NCI-H748 (cell line): ENCODE data around the gene RTL10.

Source experiments
- DNase-seq: peaks from one replicate; lab custom pipeline; 2025; ENCODE audit not compliant: unreplicated experiment; lab: John Stamatoyannopoulos, UW

RTL10 gene

DNA sequence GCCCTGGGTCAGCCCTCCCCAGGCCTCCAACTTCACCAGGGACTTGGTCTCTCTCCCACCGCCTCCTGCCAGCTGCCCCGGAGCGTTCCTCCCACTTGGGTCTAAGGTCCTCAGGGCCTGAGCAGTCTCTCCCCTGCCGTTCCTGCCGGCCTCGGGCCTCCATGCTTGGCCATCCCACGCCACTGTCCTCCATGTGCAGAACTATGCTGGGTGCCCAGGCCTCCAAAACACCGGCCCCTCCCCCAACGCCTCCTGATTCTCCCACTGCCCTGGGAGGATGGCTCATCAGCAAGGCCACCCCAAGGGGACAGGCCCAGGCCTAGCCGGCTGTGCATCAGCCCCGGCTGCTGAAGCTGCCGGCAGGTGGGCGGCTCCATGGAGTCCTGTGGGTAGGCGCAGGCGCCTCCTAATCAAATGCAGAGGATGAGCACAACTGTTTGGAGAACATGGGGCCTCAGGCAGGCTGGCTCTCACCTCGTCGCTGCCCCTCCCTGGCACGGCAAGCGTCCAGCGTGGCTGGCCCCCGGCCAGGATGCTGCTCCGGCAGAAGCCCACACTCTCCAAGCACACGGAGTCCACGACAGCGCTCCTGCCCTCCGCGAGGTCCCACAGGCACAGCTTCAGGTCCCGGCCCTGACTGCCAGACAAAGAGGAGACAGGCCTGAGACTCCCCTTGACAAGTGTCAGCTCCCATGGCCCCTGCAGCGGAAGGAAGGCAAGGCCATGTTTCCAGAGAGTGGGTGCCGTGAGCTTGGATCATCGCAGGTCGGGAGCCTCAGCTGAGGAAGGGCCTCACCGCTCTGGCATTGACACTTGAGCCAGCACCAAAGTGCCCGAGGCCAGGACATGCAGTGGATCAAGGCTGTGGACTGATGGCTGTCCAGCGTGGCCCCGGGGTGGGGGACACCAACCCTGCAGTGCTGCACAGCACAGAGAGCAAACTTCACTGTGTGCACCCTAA is 42.6 kb downstream of the RTL10 start:
- DNase-seq, result no peak

GRCh38 chr22:19811211-19811621 is 43.5 kb downstream of the RTL10 start:
- no peak for DNase-seq

DNA sequence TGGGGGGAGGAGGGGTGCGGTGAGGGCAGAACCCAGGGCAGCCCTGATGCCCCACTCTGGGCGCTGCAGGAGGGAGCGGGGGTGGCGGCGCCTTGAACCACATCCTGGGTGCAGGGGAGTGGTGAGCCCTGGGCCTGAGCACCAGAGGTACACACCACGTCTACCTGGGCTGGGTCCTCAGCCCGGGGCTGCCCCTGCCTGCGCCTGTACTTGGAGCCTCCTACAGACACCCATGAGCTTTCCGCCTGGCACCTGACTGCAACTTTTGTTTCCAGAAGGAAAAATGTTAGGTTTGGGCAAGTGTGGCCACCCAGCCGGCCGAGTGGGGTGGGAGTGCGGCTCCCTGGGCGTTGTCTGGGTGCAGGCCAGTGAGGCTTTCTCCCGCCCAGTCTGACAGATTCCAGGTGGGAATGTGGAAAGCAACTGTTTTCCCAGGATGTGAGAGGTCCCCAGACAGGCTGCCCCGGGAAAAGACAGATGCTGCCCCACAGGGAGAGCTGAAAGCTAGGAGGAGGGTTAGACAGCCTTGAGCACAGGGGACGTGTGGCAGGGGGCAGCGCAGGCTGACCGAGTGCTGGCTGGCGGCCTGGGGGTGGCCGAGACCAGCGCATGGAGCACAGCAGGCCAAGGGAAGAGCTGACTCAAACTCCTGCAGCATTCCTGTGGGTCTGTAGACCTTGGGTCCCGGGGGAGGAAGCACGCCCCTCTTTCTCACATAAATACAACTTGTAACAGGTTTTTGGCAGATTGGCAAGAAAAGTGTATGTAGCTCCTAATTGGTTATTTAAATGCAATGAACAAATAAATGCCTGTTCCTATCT is 44.1 kb downstream of the RTL10 start:
- no peak for DNase-seq

GRCh38 chr22:19809741-19810140 is 44.9 kb downstream of the RTL10 start:
- DNase-seq, result no peak

DNA sequence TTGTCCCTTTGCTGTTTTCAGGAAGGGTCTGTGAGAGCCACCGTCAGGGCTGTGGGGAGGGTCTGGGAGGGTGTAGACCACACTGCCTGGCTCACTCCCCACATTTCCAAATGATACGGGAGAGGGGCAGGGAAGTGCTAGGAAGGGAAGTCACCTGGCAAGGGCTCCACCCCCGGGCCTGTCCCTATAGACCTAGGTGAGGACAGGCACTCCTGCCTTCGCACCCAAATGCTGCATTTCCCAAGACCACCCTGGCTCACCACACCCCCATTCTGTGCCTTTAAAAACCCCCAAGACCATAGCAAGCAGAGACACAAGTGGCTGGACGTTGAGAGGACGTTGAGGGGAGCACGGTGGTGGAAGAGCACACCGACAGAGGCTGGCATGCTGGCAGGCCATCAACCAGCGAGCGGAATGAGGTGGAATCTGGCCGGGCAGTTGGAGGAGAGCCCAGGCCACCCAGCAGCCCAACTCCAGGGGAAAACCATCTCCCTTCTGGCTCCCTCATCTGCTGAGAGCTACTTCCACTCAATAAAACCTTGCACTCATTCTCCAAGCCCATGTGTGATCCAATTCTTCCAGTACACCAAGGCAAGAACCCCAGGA is 45.7 kb downstream of the RTL10 start:
- DNase-seq, result no peak

- no peak for DNase-seq
Measured at GRCh38 chr22:19807914-19808872, 46.5 kb downstream of the RTL10 start.

DNA sequence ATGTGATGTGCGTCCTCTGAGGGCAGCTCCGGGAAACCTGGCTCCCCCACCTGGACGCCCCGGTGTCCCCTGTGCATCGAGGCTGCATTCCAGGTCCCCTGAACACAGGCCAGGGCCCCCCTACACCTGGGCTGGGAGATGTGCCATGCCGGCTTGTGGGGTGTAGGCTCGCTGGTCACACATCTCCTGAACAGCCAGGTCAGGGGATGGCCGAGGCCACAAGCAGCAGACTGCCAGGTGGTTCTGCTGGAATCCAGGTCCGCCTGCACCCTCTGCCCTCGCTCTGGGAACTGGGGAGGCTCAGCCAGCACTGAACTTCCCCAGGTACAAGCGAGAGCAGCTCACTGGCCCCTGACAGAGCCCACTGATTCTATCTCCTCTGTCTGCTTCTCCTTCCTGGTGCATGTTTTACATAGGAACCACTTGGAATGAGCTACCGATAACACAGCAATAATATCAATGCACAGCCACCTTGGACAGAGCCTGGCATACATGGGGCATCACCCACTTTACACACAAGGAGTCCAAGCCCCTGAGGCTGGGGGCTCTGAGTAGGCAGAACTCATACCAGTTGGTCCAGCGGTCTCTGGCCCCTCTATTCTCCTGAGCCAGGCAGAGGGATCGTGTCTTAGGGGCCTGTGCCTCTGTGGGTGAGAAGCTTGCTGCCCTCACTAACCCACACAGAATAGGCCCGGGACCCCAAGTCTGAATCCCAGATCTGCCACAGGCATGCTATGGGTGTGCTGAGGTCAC is 47.3 kb downstream of the RTL10 start:
- DNase-seq, result no peak

DNA sequence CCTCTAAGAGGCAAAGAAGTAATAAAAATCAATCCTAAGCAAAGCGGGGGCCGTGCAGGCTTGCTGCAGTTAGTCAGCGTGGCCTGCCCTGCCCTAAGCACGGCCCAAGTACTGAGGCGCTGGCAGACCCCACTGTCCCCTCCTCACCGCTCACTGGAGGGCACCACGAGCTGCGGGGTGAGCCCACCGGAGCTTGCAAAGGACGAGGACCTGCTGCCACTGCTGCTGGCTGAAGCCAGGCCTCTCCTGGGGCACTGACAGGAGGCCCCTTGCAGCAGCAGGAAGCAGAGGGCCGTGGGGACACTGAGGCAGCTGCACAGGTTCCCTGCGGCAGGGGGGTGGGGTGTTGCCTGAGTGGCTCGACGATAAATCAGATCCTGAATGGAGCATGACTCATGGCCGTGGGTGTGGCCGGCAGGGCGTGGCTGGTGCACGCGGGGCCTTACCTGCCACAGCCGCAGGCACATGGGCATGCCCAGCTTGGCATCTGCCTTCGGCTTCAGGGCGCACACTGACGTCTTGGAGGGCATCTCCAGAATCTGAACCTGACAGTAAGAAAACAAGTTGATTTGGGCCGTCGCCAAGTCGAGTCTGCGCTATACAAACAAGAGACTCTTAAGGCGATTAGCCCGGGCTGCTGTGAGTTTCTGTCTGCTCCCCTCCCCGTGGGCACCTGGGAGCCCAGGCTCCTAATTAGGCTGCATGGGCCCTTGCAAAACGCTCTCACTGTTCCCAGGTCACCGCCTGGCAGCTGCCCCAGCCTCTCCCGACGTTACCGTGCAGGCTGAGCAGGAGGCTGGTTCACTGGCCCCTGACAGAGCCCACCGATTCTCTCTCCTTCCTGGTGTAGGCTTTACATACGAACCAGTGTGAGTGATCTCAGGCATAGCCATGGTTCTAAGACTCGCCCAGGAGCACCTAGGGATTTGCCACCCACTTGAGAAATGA is 48.2 kb downstream of the RTL10 start:
- peak; percentile 35 for DNase-seq

- DNase-seq, result no peak
Measured at GRCh38 chr22:19805821-19806212, 48.9 kb downstream of the RTL10 start.
